HEK293T (cell line): Measurements from ENCODE around the gene NOXA1.

Experiments used
- ARNT ChIP-seq: fragments of 450-650 bp; IDR thresholded peaks from 2 replicates; pipeline ENCODE4 v1.6.1; 2017; ENCODE audit warnings: mild to moderate bottlenecking
- BHLHE40 ChIP-seq: fragments of 450-650 bp; IDR thresholded peaks from 2 replicates; pipeline ENCODE4 v1.6.1; 2016; ENCODE audit warnings: mild to moderate bottlenecking, moderate library complexity, borderline replicate concordance
- CTBP1 ChIP-seq: fragments of 450-650 bp; IDR thresholded peaks from 2 replicates; pipeline ENCODE4 v1.6.1; 2016; ENCODE audit warnings: borderline replicate concordance
- ELF4 ChIP-seq: fragments of 450-650 bp; IDR thresholded peaks from 2 replicates; pipeline ENCODE4 v1.6.1; 2017; ENCODE audit warnings: antibody characterized with exemption
- FOXM1 ChIP-seq: fragments of 450-650 bp; IDR thresholded peaks from 2 replicates; pipeline ENCODE4 v1.6.1; 2017; ENCODE audit warnings: mild to moderate bottlenecking, borderline replicate concordance
- LEF1 ChIP-seq: fragments of 450-650 bp; IDR thresholded peaks from 2 replicates; pipeline ENCODE4 v1.6.1; 2017; ENCODE audit warnings: mild to moderate bottlenecking, borderline replicate concordance
- PKNOX1 ChIP-seq: fragments of 450-650 bp; IDR thresholded peaks from 2 replicates; pipeline ENCODE4 v1.6.1; 2016
- SP1 ChIP-seq: fragments of 450-650 bp; IDR thresholded peaks from 2 replicates; pipeline ENCODE4 v1.6.1; 2017
- TARDBP ChIP-seq: fragments of 450-650 bp; IDR thresholded peaks from 2 replicates; pipeline ENCODE4 v1.6.1; 2016
- ZNF384 ChIP-seq: fragments of 450-650 bp; IDR thresholded peaks from 2 replicates; pipeline ENCODE4 v1.6.1; 2016

DNA sequence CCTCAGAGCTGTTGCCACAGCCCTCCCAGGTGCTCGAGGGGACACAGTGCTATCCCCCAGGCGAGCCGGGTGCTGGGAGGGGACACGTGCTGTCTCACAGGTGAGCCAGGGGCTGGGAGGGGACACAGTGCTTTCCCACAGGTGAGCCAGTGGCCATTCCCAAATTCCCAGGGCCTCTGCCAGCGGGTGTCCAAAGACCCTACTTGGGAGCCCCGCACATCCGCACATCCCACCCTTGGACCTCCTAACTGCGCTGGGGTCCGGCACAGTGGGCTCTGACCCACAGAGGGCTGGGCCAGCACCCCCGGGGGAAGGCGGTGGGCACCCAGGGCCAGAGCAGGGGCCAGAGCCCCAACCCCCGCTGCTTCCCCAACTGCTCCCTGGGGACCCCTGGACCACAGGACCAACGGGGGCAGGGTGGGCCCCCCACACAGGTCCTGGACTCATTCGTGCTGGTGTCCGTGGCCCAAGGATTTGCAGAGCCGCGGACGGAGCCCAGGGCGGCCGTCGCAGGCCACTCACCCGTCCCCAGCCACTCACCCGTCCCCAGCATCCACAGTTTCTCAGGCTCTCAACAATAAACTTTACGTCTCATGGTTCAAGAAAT lies 18.1 kb upstream of the NOXA1 start:
- TF ChIP-seq TARDBP (no peak), ARNT (no peak), ZNF384 (no peak), ELF4 (no peak), BHLHE40 (no peak), LEF1 (no peak), PKNOX1 (no peak), FOXM1 (no peak), CTBP1 (no peak), SP1 (no peak)
